ENCODE results near the gene ACSM2A.
"Not testable (repeated sequence)": the region's sequence is repeated elsewhere in the genome, so short reads cannot be mapped to it uniquely, and the experiment has no call there.

Gene ACSM2A, protein sequence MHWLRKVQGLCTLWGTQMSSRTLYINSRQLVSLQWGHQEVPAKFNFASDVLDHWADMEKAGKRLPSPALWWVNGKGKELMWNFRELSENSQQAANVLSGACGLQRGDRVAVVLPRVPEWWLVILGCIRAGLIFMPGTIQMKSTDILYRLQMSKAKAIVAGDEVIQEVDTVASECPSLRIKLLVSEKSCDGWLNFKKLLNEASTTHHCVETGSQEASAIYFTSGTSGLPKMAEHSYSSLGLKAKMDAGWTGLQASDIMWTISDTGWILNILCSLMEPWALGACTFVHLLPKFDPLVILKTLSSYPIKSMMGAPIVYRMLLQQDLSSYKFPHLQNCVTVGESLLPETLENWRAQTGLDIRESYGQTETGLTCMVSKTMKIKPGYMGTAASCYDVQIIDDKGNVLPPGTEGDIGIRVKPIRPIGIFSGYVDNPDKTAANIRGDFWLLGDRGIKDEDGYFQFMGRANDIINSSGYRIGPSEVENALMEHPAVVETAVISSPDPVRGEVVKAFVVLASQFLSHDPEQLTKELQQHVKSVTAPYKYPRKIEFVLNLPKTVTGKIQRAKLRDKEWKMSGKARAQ

DNA sequence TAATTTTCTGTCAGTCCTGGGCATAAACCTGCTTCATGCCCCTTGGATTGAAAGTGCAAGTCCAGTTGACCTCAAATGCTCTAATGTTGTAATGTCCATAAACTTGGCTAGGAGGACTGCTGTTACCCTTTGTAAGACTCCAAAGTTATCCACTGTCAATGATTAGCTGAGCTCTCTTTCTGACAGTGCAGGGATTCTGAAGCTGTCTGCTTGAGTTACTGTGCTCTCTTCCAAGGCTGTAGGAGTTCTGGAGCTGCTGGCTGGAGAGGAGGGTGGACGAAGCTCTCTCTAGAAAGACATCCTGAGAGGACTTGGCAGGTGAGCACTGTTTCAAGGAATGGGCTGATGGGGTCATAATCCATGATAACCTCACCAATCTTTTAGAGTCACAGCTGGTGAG, at the start of gene ACSM2A:
Gene ACSM2A, plus strand, starts transcription at position 158 of the 400 bp plus-strand sequence. CDS start 8,594 bp downstream, outside the sequence.
- H3K4me3 ChIP-seq (ENCODE audit: low read depth, low read length); in situ Hi-C loops (cut with HindIII; ENCODE audit: low sequenced_read_pairs); DNase-seq (ENCODE audit: low read depth): not testable (repeated sequence)

DNA sequence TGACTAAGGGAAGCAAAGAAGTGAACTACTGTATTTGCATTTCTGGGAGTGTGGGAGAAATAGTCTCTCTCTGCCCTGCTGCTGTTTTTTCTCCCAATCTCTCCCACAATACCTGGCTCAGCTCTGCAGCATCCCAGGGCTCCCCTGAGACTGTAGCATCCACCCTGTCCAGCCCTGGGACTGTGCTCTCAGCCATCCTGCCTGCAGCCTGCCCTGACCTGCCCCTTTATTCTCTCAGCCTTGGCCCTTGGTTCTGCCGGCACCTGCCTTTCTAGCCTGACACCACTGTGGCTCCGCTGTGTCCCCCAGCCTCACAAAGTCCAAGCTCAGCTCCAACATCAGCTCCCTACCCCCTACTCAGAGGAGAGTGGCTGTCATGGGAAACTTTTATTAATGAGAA, 48.7 kb upstream of the ACSM2A start:
- H3K4me3 ChIP-seq (ENCODE audit: low read depth, low read length) = no peak overlapping the region
- DNase-seq (ENCODE audit: low read depth) = no peak
- in situ Hi-C loops (cut with HindIII; ENCODE audit: low sequenced_read_pairs) = no loop called here
- TF ChIP-seq, protein P1, sequence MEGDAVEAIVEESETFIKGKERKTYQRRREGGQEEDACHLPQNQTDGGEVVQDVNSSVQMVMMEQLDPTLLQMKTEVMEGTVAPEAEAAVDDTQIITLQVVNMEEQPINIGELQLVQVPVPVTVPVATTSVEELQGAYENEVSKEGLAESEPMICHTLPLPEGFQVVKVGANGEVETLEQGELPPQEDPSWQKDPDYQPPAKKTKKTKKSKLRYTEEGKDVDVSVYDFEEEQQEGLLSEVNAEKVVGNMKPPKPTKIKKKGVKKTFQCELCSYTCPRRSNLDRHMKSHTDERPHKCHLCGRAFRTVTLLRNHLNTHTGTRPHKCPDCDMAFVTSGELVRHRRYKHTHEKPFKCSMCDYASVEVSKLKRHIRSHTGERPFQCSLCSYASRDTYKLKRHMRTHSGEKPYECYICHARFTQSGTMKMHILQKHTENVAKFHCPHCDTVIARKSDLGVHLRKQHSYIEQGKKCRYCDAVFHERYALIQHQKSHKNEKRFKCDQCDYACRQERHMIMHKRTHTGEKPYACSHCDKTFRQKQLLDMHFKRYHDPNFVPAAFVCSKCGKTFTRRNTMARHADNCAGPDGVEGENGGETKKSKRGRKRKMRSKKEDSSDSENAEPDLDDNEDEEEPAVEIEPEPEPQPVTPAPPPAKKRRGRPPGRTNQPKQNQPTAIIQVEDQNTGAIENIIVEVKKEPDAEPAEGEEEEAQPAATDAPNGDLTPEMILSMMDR (IDR thresholded peaks at IDR 0.05; ENCODE audit: low read depth, low read length, missing control alignments) = no peak

DNA sequence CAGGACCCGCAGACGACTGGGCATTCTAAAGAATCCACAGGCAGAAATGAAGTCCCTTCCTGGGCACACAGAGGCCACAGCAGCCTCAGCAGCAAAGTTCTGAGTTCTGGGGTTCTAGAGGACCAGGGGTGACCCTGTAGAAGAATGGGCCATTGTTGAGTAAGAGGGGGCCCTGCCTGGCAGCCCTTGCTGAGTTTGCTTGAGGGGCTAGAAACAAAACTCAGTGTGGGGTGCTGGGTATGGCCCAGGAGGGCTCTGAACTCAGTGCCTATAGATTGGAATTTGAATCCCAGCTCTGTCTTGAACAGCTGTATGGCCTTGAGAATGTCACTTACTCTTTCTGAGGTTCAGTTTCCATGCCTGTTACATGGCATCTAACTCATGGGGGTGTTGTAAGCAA, 46.7 kb upstream of the ACSM2A start, which contains the start of gene PDILT:
Gene PDILT, minus strand, starts transcription at position 101 of the 400 bp plus-strand sequence. CDS start 5,437 bp downstream, outside the sequence.
- TF ChIP-seq, protein P1 (IDR thresholded peaks at IDR 0.05; ENCODE audit: low read depth, low read length, missing control alignments) = no peak
- DNase-seq (ENCODE audit: low read depth) = no peak
- in situ Hi-C loops (cut with HindIII; ENCODE audit: low sequenced_read_pairs) = no loop called here
- H3K4me3 ChIP-seq (ENCODE audit: low read depth, low read length) = no peak within 1 kb of the TSS

DNA sequence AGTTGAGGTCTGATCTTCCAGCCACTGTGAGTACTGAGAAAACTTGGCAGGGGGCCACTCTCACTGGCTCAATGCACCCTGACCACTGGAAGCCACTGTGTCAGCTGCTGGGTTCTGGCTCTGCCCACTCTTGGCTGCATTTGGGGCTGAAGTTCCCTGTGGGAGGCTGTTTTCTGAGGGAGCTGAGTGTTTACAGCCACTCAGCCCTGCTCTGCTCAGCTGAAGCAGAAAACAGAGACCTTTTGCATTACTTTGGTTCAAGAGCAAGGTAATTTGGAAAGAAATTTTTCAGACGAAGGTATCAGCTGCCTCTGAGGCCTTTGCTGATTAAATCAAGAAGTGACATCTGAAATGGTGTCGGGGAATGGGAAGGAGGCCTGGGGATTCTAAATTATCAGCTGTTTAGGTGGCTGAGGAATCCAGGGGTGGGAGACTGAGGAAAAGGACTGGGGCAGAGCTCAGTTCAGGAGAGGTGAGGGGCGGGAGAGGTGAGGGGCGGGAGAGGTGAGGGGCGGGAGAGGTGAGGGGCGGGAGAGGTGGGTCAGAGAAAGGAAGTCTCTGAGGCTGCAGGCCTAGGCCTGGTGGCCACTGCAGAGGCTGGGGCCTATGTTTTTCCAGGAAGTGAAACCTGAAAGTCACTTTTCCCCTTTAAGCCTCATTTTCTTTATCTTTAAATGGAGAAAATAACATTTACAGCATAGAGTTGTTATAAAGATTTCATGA, 41.8 kb upstream of the ACSM2A start, which contains the start of gene ACSM5:
Gene ACSM5, plus strand, starts transcription at position 137 of the 723 bp plus-strand sequence. CDS start 1,951 bp downstream, outside the sequence.
- in situ Hi-C loops (cut with HindIII; ENCODE audit: low sequenced_read_pairs) = no loop called here
- TF ChIP-seq, protein P1 (IDR thresholded peaks at IDR 0.05; ENCODE audit: low read depth, low read length, missing control alignments) = no peak
- no peak for DNase-seq (ENCODE audit: low read depth)
- H3K4me3 ChIP-seq (ENCODE audit: low read depth, low read length) = no peak within 1 kb of the TSS

DNA sequence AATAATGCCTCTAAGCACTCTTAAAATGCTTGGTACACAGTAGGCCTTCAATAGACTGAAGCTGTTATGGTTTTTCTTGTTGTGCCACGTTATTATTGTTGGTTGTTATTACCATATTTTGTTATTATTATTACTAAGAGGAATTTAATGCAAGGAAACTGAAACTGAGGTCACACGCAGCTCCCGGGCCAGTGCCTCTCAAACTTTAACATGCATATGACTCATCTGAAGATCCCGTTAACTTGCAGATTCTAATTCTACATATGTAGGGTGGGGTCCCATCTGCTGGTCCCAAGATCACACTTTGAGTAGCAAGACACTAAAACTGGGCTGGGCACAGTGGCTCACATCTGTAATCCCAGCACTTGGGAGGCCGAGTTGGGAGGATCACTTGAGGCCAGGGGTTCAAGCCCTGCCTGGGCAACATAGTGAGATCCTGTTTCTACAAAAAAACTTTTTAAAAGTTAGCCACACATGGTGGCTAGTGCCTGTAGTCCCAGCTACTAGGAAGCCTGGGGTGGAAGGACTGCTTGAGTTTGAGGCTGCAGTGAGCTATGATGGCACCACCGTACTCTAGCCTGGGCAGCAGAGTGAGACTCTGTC, 41.1 kb upstream of the ACSM2A start:
- DNase-seq (ENCODE audit: low read depth) = no peak
- TF ChIP-seq, protein P1 (IDR thresholded peaks at IDR 0.05; ENCODE audit: low read depth, low read length, missing control alignments) = no peak
- in situ Hi-C loops (cut with HindIII; ENCODE audit: low sequenced_read_pairs) = no loop called here
- H3K4me3 ChIP-seq (ENCODE audit: low read depth, low read length) = no peak overlapping the region

DNA sequence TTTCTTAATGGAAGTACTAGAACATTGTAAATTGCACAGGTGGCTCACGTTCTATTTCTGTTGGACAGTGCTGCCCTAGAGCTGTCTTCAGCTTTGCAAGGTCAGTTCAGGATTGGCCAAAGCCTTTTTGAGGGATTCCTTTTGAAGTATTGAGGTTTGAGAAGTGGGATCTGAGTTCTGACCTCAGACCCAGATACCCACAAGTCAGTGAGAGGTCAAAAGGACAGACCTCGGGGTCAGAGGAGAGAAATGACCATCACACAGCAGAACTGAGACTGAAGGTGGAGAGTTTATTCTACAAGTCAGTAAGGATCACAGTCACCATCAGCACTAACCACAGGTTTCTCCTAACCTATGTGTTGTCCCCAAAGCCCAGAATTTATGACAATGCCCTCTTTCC, 40.3 kb upstream of the ACSM2A start:
- TF ChIP-seq, protein P1 (IDR thresholded peaks at IDR 0.05; ENCODE audit: low read depth, low read length, missing control alignments) = no peak
- no peak for DNase-seq (ENCODE audit: low read depth)
- in situ Hi-C loops (cut with HindIII; ENCODE audit: low sequenced_read_pairs) = no loop called here
- no peak overlapping the region for H3K4me3 ChIP-seq (ENCODE audit: low read depth, low read length)
